Measurements from ENCODE around the gene TCF7L2.

Gene TCF7L2

DNA sequence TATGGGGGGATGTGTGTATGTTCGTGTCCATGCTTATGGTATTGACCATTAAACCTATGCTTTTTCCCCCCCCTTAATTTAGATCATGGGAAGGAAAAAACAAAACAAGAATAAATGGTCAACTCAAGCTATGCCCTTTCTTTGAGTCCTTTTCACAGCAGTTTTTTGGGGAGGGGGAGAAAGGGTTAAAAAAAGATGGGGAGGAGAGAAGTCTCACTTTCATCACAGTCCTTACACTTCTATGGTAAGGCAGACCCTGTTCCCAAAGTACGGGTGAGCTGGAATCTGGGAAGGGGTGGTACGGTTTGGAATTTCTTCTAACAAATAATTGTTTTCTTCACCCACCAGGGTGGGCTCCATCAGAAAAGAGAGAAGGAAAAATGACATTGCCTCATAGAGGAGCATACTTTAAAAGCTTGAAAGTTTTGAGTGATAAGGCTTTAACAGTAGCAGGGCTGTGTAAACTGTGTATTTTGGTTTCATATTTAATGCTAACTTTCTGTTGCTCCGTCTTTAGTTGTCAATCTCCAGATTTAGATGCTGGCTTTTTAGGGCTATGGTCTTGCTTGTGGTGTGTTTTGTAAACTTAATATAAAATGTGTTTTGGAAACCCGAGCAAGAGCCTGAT is 180.1 kb downstream of the TCF7L2 start:
- TF ChIP-seq, protein P1, sequence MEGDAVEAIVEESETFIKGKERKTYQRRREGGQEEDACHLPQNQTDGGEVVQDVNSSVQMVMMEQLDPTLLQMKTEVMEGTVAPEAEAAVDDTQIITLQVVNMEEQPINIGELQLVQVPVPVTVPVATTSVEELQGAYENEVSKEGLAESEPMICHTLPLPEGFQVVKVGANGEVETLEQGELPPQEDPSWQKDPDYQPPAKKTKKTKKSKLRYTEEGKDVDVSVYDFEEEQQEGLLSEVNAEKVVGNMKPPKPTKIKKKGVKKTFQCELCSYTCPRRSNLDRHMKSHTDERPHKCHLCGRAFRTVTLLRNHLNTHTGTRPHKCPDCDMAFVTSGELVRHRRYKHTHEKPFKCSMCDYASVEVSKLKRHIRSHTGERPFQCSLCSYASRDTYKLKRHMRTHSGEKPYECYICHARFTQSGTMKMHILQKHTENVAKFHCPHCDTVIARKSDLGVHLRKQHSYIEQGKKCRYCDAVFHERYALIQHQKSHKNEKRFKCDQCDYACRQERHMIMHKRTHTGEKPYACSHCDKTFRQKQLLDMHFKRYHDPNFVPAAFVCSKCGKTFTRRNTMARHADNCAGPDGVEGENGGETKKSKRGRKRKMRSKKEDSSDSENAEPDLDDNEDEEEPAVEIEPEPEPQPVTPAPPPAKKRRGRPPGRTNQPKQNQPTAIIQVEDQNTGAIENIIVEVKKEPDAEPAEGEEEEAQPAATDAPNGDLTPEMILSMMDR (IDR thresholded peaks at IDR 0.05; ENCODE audit: borderline replicate concordance, control extremely low read depth, extremely low read depth, insufficient read depth, missing control alignments) = no peak
- no peak for DNase-seq (ENCODE audit: low spot score)
- in situ Hi-C loops (cut with MboI; ENCODE audit: low sequenced_read_pairs, unreplicated experiment) = no loop called here

DNA sequence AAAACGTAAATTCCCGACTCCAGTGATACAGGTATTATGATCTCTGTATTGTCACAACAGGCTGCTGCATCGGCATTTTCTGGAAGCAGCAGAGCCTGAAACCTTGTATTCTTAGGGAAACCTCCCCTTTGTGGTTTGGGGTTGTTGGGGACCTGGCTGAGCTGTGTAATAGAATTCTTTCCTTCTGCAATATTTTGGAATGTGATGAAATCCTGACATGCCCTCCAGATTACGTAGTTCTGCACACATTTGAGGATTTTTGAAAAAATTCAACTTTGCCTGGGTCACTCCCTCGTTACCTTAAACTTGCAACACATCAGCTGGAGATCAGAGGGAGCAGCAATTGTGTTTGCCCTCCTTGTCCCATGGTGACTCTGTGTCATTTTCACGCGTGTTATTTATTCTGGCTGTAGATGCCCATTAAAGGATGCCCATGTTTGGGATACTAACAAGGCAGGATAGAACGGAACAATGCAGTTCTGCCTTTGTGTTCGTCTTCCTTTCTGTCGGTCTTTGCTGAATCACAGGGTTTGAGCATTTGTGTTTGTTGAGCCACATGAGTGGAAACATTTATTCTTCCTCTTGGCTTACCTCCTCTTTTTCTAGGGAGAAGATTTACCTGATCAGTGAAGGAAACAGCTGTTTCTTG is 181.7 kb downstream of the TCF7L2 start:
- in situ Hi-C loops (cut with MboI; ENCODE audit: low sequenced_read_pairs, unreplicated experiment) = no loop called here
- TF ChIP-seq, protein P1 (IDR thresholded peaks at IDR 0.05; ENCODE audit: borderline replicate concordance, control extremely low read depth, extremely low read depth, insufficient read depth, missing control alignments) = no peak
- DNase-seq (ENCODE audit: low spot score) = no peak

- DNase-seq (ENCODE audit: low spot score) = no peak
- in situ Hi-C loops (cut with MboI; ENCODE audit: low sequenced_read_pairs, unreplicated experiment) = no loop called here
- TF ChIP-seq, protein P1 (IDR thresholded peaks at IDR 0.05; ENCODE audit: borderline replicate concordance, control extremely low read depth, extremely low read depth, insufficient read depth, missing control alignments) = no peak
Measured at GRCh38 chr10:113132591-113133121, 182.6 kb downstream of the TCF7L2 start.

DNA sequence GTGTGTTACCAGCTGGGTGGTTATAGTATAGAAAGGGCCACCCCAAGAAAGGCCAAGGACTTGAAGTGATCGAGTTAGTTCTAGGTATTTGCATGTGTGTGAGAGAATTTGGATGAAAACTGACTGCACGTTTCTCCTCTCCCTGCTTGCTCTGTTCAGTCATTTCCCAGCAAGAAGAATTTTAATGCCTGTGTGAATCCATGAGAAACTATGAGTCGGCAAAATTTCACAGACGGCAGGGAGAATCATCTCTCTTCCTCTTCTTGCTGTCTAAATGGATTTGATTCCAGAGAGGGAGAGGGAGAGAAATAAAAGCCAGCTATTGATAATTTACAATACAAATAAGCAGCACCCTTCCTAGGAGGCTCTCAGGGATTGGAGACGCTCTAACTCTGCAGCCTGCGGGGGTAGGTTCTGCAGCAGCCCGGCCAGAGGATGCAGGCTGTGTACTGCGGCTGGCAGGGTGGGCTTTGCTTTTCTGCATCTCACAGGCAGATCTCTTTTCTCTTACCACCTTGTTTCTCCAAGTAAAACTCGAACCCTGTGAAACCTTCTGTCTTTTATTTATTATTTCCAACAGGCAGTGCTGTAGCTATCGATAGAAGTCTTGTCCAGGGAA is 183.6 kb downstream of the TCF7L2 start:
- in situ Hi-C loops (cut with MboI; ENCODE audit: low sequenced_read_pairs, unreplicated experiment) = no loop called here
- TF ChIP-seq, protein P1 (IDR thresholded peaks at IDR 0.05; ENCODE audit: borderline replicate concordance, control extremely low read depth, extremely low read depth, insufficient read depth, missing control alignments) = no peak
- no peak for DNase-seq (ENCODE audit: low spot score)

DNA sequence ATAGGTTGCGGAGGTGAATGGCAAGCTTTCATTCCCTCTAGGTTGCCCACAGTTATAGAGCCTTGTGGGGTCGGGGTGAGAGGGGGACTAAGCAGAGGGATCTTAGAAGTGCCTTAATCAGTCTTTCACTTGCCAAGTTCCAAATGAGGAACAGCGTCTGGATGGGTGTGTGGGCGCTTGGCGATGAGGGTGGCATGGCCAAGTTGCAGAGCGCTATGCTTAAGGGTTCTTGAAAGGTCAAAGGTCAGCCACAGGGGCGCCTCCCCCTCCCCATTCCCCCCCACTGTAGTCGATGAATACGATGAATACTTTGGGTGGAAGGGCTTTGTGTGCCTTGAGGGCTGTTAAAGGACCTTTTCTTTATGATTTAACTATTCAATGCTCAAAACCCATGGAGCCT is 185.0 kb downstream of the TCF7L2 start:
- DNase-seq (ENCODE audit: low spot score) = no peak
- TF ChIP-seq, protein P1 (IDR thresholded peaks at IDR 0.05; ENCODE audit: borderline replicate concordance, control extremely low read depth, extremely low read depth, insufficient read depth, missing control alignments) = no peak
- in situ Hi-C loops (cut with MboI; ENCODE audit: low sequenced_read_pairs, unreplicated experiment) = no loop called here

DNA sequence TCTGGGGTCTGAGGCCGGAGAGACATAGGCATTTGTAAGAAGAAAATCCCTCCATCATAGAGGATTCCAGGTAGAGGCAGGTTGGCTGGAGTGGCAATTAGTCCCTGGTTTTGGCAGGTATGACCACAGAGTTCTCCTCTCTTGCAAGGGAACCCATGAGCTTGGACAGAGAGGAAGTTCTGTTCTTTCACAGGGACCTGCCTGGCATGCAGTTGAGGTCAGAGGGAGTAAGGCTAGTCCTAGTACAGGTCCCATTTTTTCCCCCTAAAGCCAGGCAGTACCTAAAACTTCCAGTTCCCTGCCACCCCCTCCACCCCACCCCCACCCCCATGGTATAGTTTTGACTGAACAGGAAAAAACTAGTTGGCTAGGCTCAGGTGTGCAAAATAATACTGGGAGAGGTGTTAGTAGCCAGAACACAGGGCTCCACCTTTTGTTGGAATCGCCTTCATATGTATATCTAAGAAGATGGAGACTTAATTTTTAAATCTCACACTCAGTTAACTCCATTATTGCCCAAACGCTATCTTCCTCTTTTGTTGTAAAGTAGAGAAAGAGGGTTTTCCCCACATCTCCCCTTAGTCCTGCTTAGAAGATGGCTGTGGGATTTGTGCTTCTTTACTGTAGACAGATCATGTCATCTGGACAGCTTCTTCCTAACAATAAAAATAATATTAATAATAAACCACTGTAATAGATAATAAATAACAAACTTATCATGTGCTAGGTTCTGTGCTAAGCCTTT is 188.1 kb downstream of the TCF7L2 start:
- TF ChIP-seq, protein P1 (IDR thresholded peaks at IDR 0.05; ENCODE audit: borderline replicate concordance, control extremely low read depth, extremely low read depth, insufficient read depth, missing control alignments) = no peak
- DNase-seq (ENCODE audit: low spot score) = no peak

More for the DNA sequence above, 188.1 kb downstream of the TCF7L2 start:
- in situ Hi-C loops (cut with MboI; ENCODE audit: low sequenced_read_pairs, unreplicated experiment) = no loop called here

Measured in GM13976 (cell line).